ENCODE measurements around the gene SLC47A1.
"Not testable (repeated sequence)": the region's sequence is repeated elsewhere in the genome, so short reads cannot be mapped to it uniquely, and the experiment has no call there.

DNA sequence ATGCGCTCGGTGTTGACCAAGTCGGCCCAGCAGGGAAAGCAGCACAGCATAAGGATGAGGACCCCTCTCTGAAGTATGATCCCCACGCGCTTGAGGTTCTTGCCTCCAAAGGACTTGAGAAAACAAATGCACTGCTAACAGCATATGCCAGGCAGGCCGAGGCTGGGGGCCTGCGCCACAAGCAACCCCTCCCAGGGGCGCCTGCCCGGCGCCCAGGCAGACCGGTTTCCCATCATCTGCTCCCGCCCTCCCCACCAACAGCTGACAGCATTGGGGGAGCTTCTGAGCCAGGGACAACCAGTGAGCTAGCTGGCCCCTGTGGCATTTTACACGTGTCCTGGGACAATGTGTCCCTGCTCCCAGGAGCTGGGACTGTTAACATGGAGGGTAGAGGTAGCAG is 48.5 kb downstream of the SLC47A1 start:
- TF ChIP-seq, protein P1, sequence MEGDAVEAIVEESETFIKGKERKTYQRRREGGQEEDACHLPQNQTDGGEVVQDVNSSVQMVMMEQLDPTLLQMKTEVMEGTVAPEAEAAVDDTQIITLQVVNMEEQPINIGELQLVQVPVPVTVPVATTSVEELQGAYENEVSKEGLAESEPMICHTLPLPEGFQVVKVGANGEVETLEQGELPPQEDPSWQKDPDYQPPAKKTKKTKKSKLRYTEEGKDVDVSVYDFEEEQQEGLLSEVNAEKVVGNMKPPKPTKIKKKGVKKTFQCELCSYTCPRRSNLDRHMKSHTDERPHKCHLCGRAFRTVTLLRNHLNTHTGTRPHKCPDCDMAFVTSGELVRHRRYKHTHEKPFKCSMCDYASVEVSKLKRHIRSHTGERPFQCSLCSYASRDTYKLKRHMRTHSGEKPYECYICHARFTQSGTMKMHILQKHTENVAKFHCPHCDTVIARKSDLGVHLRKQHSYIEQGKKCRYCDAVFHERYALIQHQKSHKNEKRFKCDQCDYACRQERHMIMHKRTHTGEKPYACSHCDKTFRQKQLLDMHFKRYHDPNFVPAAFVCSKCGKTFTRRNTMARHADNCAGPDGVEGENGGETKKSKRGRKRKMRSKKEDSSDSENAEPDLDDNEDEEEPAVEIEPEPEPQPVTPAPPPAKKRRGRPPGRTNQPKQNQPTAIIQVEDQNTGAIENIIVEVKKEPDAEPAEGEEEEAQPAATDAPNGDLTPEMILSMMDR (IDR thresholded peaks at IDR 0.05; ENCODE audit: low read depth, low read length) = not testable (repeated sequence)
- TF ChIP-seq EZH2phosphoT487 (IDR thresholded peaks at IDR 0.05; ENCODE audit: low read depth) = not testable (repeated sequence)
